Activated effector memory CD4-positive, alpha-beta T cell treated with anti-CD3 and anti-CD28 coated beads, Interleukin-2, amount 50 U/mL, for 16 hours (primary cell): ENCODE data around the gene NUP210.
"Not testable (repeated sequence)": the region's sequence is repeated elsewhere in the genome, so short reads cannot be mapped to it uniquely, and the experiment has no call there.

Experiments used
- DNase-seq: peaks from one replicate; pipeline ENCODE4 v3.0.0-alpha.2; 2020

NUP210 gene

GRCh38 chr3:13429631-13430291 lies 9.6 kb upstream of the NUP210 start:
- no peak for DNase-seq

- not testable (repeated sequence) for DNase-seq
Measured at GRCh38 chr3:13428678-13429077, 8.6 kb upstream of the NUP210 start.

GRCh38 chr3:13427662-13428603 lies 7.8 kb upstream of the NUP210 start:
- DNase-seq: peak; percentile 69

GRCh38 chr3:13426591-13426990 lies 6.5 kb upstream of the NUP210 start:
- no peak for DNase-seq

GRCh38 chr3:13425689-13426088 lies 5.6 kb upstream of the NUP210 start:
- DNase-seq: no peak

- DNase-seq: no peak
Measured at GRCh38 chr3:13424865-13425617, 4.9 kb upstream of the NUP210 start.

- no peak for DNase-seq
Measured at GRCh38 chr3:13424141-13424844, 4.2 kb upstream of the NUP210 start.

- peak; percentile 91 for DNase-seq
Measured at GRCh38 chr3:13420831-13421765, 976 bp upstream of the NUP210 start.

GRCh38 chr3:13419505-13420044 lies 547 bp downstream of the NUP210 start:
- peak; percentile 88 for DNase-seq

GRCh38 chr3:13417166-13417947 lies 2.8 kb downstream of the NUP210 start:
- DNase-seq: no peak

- DNase-seq: peak; percentile 70
Measured at GRCh38 chr3:13415997-13416793, 3.9 kb downstream of the NUP210 start.

- DNase-seq: no peak
Measured at GRCh38 chr3:13415236-13415986, 4.7 kb downstream of the NUP210 start.

GRCh38 chr3:13414040-13414729 lies 5.9 kb downstream of the NUP210 start:
- peak; percentile 85 for DNase-seq

GRCh38 chr3:13411186-13411860 lies 8.8 kb downstream of the NUP210 start:
- DNase-seq: no peak

GRCh38 chr3:13408890-13409289 lies 11.2 kb downstream of the NUP210 start:
- DNase-seq: no peak

GRCh38 chr3:13407926-13408325 lies 12.2 kb downstream of the NUP210 start:
- no peak for DNase-seq

GRCh38 chr3:13407475-13407874 lies 12.6 kb downstream of the NUP210 start:
- DNase-seq: no peak

GRCh38 chr3:13406190-13406589 lies 13.9 kb downstream of the NUP210 start:
- no peak for DNase-seq
